Subcutaneous abdominal adipose tissue (tissue), 5 donors: ENCODE results near the gene TSPAN4.

Source experiments
- H3K27ac ChIP-seq: one replicate; pipeline ENCODE4 v1.7.0; 2013; ENCODE audit warnings: low read depth, mild to moderate bottlenecking, inconsistent platforms, low read length, moderate library complexity
- H3K27me3 ChIP-seq, 5 donors: one replicate each; pipeline ENCODE4 v1.7.0; 2013; ENCODE audit warnings: low read length in 5 of 5, inconsistent platforms in 1 of 5; ENCODE audit not compliant: control insufficient read depth in 5 of 5, insufficient read depth in 4 of 5
- H3K36me3 ChIP-seq, 5 donors: one replicate each; pipeline ENCODE4 v1.7.0; 2013; ENCODE audit warnings: low read length in 5 of 5; ENCODE audit not compliant: control insufficient read depth in 5 of 5, insufficient read depth in 5 of 5
- H3K4me1 ChIP-seq, 5 donors: one replicate each; pipeline ENCODE4 v1.7.0; 2013; ENCODE audit warnings: low read length in 5 of 5, mild to moderate bottlenecking in 3 of 5, moderate library complexity in 1 of 5; ENCODE audit not compliant: control insufficient read depth in 5 of 5, insufficient read depth in 5 of 5
- H3K4me3 ChIP-seq, 5 donors: one replicate each; pipeline ENCODE4 v1.7.0; 2013; ENCODE audit warnings: low read length in 5 of 5, low read depth in 1 of 5
- H3K9ac ChIP-seq, 5 donors: one replicate each; pipeline ENCODE4 v1.7.0; 2013; ENCODE audit warnings: low read length in 5 of 5, mild to moderate bottlenecking in 4 of 5, moderate library complexity in 3 of 5
- H3K9me3 ChIP-seq, 5 donors: one replicate each; pipeline ENCODE4 v1.7.0; 2013; ENCODE audit warnings: low read length in 5 of 5; ENCODE audit not compliant: control insufficient read depth in 5 of 5
- donor health status: healthy.
- donor health status: healthy.
- donor health status: healthy.
- donor health status: healthy.
- donor health status: healthy.

The TSPAN4 gene

DNA sequence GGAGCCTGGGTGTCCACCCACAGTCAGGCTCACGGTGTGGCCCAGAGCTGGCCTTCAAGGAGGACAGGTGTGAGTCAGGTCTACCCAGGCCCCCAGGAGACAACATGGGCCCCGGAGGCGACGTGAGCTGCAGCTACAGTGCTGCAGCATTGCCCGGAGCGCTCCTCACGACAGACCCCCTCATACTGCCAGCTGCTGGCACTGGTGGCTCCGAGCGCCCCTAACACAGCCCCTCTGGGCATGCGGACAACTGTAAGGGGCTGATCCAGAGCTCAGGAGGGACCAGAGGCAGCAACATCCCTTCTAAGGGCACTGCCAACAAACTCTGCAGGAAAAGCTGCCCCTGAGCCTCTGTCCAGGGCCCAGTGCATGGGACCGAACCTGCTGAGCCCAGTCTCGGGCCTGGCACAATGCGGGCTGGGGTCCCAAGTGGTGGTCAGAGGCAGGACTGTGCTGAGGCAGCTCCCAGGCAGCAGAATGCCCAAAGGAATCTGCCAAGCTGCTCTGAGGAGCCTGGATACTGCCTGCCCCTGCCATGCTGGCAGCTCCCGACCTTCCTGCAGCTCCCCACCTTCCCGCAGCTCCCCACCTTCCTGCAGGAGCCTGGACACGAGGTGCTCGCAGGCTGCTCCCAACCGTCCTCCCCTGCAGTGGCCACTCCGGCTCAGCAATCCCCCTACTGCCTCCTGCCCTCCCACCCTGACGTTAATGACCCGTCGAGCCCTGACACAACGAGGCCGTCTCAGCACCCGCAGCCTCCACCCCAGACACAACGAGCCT lies 52.9 kb downstream of the TSPAN4 start:
- no peaks in the 10 kb centered on the region for H3K4me1 ChIP-seq
- H3K27ac ChIP-seq = no peak overlapping the region
- H3K27me3 ChIP-seq = no peaks in the 10 kb centered on the region
- H3K4me3 ChIP-seq = no peak overlapping the region
- peaks cover 0 to 73% (median 39%) of the 10 kb centered on the region in 5 donors for H3K36me3 ChIP-seq
- H3K9me3 ChIP-seq = no peaks in the 10 kb centered on the region
- H3K9ac ChIP-seq = no peak overlapping the region

DNA sequence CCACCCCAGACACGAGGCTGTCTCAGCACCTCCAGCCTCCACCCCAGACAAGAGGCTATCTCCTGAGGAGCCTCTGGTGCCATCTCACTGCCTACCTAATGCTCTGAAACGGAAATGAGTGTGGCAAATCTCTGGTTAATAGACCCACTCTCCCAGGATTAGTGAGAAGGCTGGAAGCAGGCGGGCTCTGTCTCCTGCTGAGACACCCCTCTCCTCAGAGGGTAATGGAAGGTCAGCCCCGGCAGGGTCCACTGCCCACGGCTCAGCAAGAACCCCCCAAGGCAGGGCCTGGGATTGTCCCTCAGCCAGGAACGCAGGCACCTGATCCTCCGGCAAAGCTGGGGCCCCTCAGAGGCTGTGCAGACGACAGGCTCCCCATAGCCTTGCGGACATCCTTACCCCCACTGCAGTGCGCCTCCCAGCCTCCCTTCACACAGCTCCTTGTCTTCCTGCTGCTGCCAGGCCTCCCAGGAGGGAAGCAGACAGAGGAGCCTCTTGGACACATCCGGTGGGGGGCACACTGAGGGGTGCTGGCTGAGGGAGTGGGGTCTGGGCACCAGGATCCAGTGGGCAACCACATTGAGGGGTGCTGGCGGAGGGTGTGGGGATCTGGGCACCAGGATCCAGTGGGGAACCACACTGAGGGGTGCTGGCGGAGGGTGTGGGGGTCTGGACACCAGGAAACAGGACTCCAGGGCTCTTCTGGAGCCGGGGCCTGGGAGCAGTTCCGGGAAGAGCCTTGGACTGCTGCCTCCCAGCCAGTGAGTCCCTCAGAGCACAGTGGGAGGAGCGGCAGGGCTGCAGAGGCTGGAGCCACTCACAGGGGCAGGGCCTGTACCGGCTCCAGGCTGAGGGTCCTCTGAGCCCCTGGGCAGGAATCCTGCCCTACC lies 54.8 kb downstream of the TSPAN4 start:
- no peaks in the 10 kb centered on the region for H3K9me3 ChIP-seq
- no peak overlapping the region for H3K9ac ChIP-seq
- H3K27ac ChIP-seq = no peak overlapping the region
- H3K4me1 ChIP-seq = no peaks in the 10 kb centered on the region
- H3K27me3 ChIP-seq = no peaks in the 10 kb centered on the region
- H3K4me3 ChIP-seq = no peak overlapping the region
- peaks cover 0 to 77% (median 51%) of the 10 kb centered on the region in 5 donors for H3K36me3 ChIP-seq

DNA sequence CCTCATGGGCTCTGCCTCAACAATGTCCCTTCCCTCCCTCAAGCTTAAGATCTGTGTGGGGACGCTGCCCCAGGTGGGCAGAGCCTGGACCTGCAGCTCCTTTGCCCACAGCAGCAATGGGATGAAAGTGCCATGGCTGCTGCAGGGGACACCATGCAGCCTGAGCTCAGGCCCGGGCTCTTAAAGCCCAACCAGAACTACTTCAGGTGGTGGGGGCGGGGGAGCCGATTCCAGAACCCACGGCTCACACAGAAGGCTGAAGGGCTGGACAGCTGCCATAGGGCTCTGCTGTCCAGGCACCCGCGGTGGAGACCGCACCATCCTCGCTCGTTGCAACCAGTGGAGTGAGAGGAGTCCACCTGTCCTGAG lies 55.5 kb downstream of the TSPAN4 start:
- Histone ChIP-seq H3K4me3 (no peak overlapping the region), H3K36me3 (peaks cover 0 to 77% (median 54%) of the 10 kb centered on the region in 5 donors), H3K9ac (no peak overlapping the region), H3K27me3 (no peaks in the 10 kb centered on the region), H3K27ac (no peak overlapping the region), H3K4me1 (no peaks in the 10 kb centered on the region), H3K9me3 (no peaks in the 10 kb centered on the region)

DNA sequence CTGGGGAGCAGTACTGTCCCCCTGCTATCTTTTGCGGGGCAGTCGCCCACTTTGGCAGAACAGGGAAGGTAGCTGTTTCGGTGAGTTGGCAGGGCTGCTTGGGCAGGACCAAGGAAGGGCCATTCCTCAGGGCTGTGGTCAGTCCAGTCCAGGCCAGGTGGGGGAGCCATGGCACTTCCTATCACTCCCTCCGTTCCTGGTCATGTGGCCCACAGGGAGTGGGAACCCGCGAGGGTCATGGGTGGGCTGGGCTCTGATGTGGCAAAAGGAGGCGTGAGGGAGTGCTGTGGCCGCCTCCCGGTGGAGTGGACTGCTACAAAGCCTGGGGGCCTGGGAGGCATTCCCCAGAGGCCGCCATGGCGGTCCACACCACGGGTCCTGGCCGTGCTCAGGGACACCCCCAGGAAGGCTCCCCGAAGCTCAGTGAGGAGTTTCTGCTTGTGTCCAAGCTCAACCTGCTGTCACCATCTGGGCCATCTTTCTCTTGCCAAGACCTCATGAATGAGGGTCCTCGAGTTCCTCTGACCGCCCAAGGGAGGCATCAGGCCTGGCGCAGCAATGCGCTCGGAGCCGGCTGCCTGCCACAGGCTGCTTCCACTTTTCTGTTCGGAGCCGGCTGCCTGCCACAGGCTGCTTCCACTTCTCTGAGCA lies 56.0 kb downstream of the TSPAN4 start:
- Histone ChIP-seq H3K27ac (no peak overlapping the region), H3K9ac (no peak overlapping the region), H3K4me1 (no peaks in the 10 kb centered on the region), H3K27me3 (no peaks in the 10 kb centered on the region), H3K9me3 (no peaks in the 10 kb centered on the region), H3K36me3 (peaks cover 0 to 81% (median 58%) of the 10 kb centered on the region in 5 donors), H3K4me3 (no peak overlapping the region)

DNA sequence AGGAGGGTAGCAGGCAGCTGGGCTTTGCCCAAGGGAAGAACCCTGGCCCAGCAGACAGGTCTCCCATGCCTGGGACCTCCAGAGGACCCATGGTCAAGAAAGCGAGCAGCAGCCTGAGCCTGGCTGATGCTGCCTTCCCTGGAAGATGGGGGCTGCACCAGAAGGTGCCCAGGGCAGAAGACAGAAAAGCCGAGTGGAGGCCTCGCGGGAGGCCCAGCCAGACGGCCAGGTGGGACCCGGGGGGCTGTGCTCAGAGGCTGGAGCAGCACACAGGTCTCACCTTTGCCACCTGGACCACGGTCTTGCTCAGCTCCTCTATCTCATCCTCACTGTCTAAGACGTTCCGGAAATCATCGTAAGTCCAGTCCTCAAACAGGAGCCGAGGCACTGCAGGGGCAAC lies 57.1 kb downstream of the TSPAN4 start:
- no peak overlapping the region for H3K27ac ChIP-seq
- no peak overlapping the region for H3K9ac ChIP-seq
- H3K9me3 ChIP-seq = no peaks in the 10 kb centered on the region
- peaks cover 0 to 84% (median 66%) of the 10 kb centered on the region in 5 donors for H3K36me3 ChIP-seq
- H3K4me3 ChIP-seq = no peak overlapping the region
- no peaks in the 10 kb centered on the region for H3K27me3 ChIP-seq
- H3K4me1 ChIP-seq = no peaks in the 10 kb centered on the region

DNA sequence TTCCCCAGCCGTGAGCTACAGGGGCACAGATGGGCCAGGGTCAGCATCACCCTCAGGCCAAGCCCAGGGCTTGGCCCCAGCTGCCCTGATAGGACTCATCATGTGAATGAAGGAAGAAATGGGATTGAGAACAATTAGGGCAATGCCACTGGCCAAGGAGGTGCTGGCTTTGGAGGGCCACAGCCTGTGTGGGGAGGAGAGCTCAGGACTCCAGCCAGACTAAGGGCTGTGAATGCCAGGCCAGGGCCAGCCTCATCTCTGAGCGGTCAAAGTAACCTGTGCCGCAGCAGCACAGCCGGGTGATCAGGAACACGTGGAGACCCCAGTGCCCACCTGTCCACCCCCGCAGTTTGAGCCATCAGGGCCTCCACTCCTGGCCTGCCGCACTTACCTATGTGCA lies 57.9 kb downstream of the TSPAN4 start:
- Histone ChIP-seq H3K4me3 (no peak overlapping the region), H3K36me3 (peaks cover 0 to 80% (median 66%) of the 10 kb centered on the region in 5 donors)

DNA sequence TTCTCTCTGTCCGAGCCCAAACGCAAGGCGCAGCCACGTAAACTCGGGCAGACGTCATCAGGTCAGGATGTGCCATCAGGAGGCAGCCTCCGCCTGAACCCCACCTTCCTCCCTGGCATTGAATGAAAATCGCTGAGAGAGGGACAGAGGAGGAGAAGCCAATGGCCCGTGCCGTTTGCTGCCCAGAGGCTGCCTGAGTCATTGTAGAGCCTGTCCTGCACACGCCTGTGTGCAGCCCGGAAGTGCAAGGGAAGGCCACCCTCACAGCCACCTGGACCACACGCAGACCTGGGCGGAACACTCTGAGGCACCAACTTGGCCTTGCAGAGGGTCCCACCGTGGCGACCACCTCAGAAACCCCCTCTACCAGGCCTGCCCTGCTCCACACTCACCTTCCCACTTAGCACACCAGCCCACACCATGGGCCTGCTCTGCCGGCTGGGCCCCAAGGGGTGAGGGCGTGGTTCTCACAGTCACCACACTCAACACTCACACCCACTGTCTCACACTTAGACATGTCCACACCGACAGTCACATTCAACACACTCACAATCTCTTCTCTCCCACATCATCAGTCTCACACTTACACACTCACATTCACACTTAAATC lies 58.9 kb downstream of the TSPAN4 start:
- H3K4me1 ChIP-seq = no peaks in the 10 kb centered on the region
- H3K9me3 ChIP-seq = no peaks in the 10 kb centered on the region
- no peak overlapping the region for H3K4me3 ChIP-seq
- no peak overlapping the region for H3K27ac ChIP-seq
- H3K27me3 ChIP-seq = no peaks in the 10 kb centered on the region
- peaks cover 0 to 78% (median 66%) of the 10 kb centered on the region in 5 donors for H3K36me3 ChIP-seq
- H3K9ac ChIP-seq = no peak overlapping the region

More for the DNA sequence above, 57.9 kb downstream of the TSPAN4 start:
- Histone ChIP-seq H3K9ac (no peak overlapping the region), H3K27ac (no peak overlapping the region), H3K9me3 (no peaks in the 10 kb centered on the region), H3K4me1 (no peaks in the 10 kb centered on the region), H3K27me3 (no peaks in the 10 kb centered on the region)

DNA sequence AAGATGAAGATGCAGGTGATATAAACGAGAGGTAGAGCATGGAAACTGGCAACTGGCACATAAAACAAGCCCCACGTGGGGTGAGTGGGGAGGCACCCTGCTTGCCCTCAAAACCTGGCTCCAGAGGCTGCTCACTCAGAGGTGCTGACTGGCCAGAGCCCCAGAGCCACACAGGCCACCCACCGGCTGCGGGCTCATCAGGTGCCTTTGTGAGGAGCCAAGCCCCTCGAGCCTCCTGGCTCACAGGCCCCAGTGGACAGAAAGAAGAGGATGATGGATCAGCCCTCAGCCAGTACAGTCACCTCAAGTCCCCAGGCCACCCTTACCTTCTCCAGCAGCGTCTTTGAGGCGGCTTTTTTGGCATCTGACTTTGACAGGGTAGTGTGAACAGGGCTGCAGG lies 61.7 kb downstream of the TSPAN4 start:
- Histone ChIP-seq H3K36me3 (peaks cover 0 to 66% (median 54%) of the 10 kb centered on the region in 5 donors), H3K9me3 (no peaks in the 10 kb centered on the region), H3K27me3 (no peaks in the 10 kb centered on the region), H3K9ac (no peak overlapping the region), H3K4me3 (no peak overlapping the region), H3K27ac (no peak overlapping the region), H3K4me1 (peaks cover 0 to 5% (median 3%) of the 10 kb centered on the region in 5 donors)

DNA sequence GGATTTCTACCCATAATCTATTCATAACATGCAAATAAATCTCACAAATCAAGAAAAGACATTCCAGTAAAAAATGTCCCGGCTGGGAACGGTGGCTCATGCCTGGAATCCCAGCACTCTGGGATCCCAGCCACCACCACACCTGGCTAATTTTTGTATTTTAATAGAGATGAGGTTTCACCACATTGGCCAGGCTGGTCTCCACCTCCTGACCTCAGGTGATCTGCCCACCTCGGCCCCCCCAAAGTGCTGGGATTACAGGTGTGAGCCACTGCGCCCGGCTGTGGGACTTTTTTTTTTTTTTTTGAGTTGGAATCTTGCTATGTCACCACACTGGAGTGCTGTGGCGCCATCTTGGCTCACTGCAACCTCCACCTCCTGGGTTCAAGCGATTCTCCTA lies 63.3 kb downstream of the TSPAN4 start:
- peaks cover 0 to 51% (median 39%) of the 10 kb centered on the region in 5 donors for H3K36me3 ChIP-seq

More for the DNA sequence above, 63.3 kb downstream of the TSPAN4 start:
- no peak overlapping the region for H3K9ac ChIP-seq
- H3K27ac ChIP-seq = no peak overlapping the region
- H3K27me3 ChIP-seq = no peaks in the 10 kb centered on the region
- no peak overlapping the region for H3K4me3 ChIP-seq
- H3K4me1 ChIP-seq = peaks cover 0 to 18% (median 14%) of the 10 kb centered on the region in 5 donors
- no peaks in the 10 kb centered on the region for H3K9me3 ChIP-seq
